HCT116 (cell line): ENCODE data around the gene TACC2. TPM values are rescaled to one million over a fixed set of nuclear protein-coding genes. Genes with fewer than 3 reads are reported as not detected.

Experiments
- ATAC-seq: fragments of 200-7000 bp; cut with Tn5 transposase; 2 replicates; pipeline ENCODE4 v1.9.1; 2020; ENCODE audit warnings: mild to moderate bottlenecking, moderate library complexity
- BruUV-seq: library from RNA; stranded (reverse); fragments of 400-500 nt; replicated peaks from 2 replicates; lab custom pipeline; 2021; lab: Mats Ljungman, UMichigan
- CTCF ChIA-PET: fragments of 300-600 bp; sonication (Branson Sonifier 250); formaldehyde crosslinking; loops from one replicate; lab custom pipeline; 2021; ENCODE audit warnings: antibody characterized with exemption; lab: Charles Lee
- POLR2A ChIA-PET: fragments of 300-600, 350-600 bp; sonication (Branson Sonifier 250); formaldehyde crosslinking; loops from one replicate; lab custom pipeline; 2021; ENCODE audit warnings: antibody characterized with exemption; lab: Charles Lee
- RAD21 ChIA-PET, 2 experiments: fragments of 300-600 bp; sonication (Branson Sonifier 250); formaldehyde crosslinking; loops; one replicate each; lab custom pipeline; 2023; ENCODE audit warnings: low total read pairs in 2 of 2; ENCODE audit not compliant: uncharacterized antibody in 2 of 2, unreplicated experiment in 2 of 2, low non-redundant PET in 1 of 2; lab: Charles Lee
- DNase-seq: peaks from one replicate; pipeline ENCODE4 v3.0.0-alpha.2; 2010; ENCODE audit warnings: low read depth, low spot score
- H2AFZ ChIP-seq: fragments of 200-600 bp; shearing (Covaris generic), sonication (generic); 2 replicates; pipeline ENCODE4 v1.6.1; 2017; ENCODE audit warnings: low read depth, mixed run types, mixed read lengths, antibody characterized with exemption, low read length; ENCODE audit not compliant: poor library complexity, severe bottlenecking
- H3K27ac ChIP-seq: 2 replicates; pipeline ENCODE4 v1.5.1; 2012; ENCODE audit warnings: low read depth, low read length
- H3K27me3 ChIP-seq: fragments of 200-600 bp; sonication (generic); 2 replicates; pipeline ENCODE4 v1.6.1; 2016; ENCODE audit warnings: mixed run types, low read length, mixed read lengths; ENCODE audit not compliant: insufficient read depth
- H3K36me3 ChIP-seq, 2 experiments: fragments of 200-500 bp in 1 of 2; fragments of 200-600 bp in 1 of 2; sonication (Bioruptor generic) in 1 of 2; sonication (generic) in 1 of 2; 2 replicates each; pipeline versions ENCODE4 v1.5.1 to v1.6.1; 2014 to 2016; ENCODE audit warnings: low read length in 2 of 2, inconsistent platforms in 1 of 2, mixed read lengths in 1 of 2, mixed run types in 1 of 2; ENCODE audit not compliant: insufficient read depth in 2 of 2, control insufficient read depth in 1 of 2
- H3K4me1 ChIP-seq, 2 experiments: fragments of 200-600 bp in 1 of 2; sonication (generic) in 1 of 2; 2 replicates each; pipeline versions ENCODE4 v1.5.1 to v1.6.1; 2012 to 2017; ENCODE audit warnings: low read length in 2 of 2, inconsistent platforms in 1 of 2, mild to moderate bottlenecking in 1 of 2, mixed read lengths in 1 of 2, mixed run types in 1 of 2, moderate library complexity in 1 of 2; ENCODE audit not compliant: insufficient read depth in 2 of 2, control insufficient read depth in 1 of 2
- H3K4me2 ChIP-seq: fragments of 200-600 bp; sonication (generic); 2 replicates; pipeline ENCODE4 v1.6.1; 2017; ENCODE audit warnings: mixed run types, low read length, mixed read lengths
- H3K4me3 ChIP-seq, 2 experiments: fragments of 200-600 bp in 1 of 2; sonication (generic) in 1 of 2; replicated peaks in 1 of 2; 2 replicates each; pipeline ENCODE4 v1.5.1; 2011 to 2016; ENCODE audit warnings: low read length in 2 of 2, control low read depth in 1 of 2, low read depth in 1 of 2, mild to moderate bottlenecking in 1 of 2, mixed read lengths in 1 of 2, mixed run types in 1 of 2
- H3K79me2 ChIP-seq: fragments of 200-600 bp; sonication (generic); 2 replicates; pipeline ENCODE4 v1.6.1; 2017; ENCODE audit warnings: mild to moderate bottlenecking, mixed run types, low read length, moderate library complexity, mixed read lengths; ENCODE audit not compliant: insufficient read depth
- H3K9ac ChIP-seq: fragments of 200-600 bp; sonication (generic); 2 replicates; pipeline ENCODE4 v1.6.1; 2016; ENCODE audit warnings: low read length, mixed read lengths
- H3K9me2 ChIP-seq: fragments of 200-600 bp; sonication (generic), shearing (Covaris generic); 2 replicates; pipeline ENCODE4 v1.6.1; 2017; ENCODE audit warnings: mixed run types, mild to moderate bottlenecking, moderate library complexity; ENCODE audit not compliant: insufficient read depth
- H3K9me3 ChIP-seq, 2 experiments: fragments of 200-500 bp in 1 of 2; fragments of 200-600 bp in 1 of 2; sonication (Bioruptor generic) in 1 of 2; sonication (generic) in 1 of 2; 2 replicates each; pipeline ENCODE4 v1.6.1; 2014 to 2017; ENCODE audit warnings: low read length in 2 of 2, mixed read lengths in 2 of 2, inconsistent platforms in 1 of 2, low read depth in 1 of 2, mild to moderate bottlenecking in 1 of 2, mixed run types in 1 of 2, moderate library complexity in 1 of 2; ENCODE audit not compliant: control insufficient read depth in 1 of 2, insufficient read depth in 1 of 2
- H4K20me1 ChIP-seq: fragments of 200-600 bp; sonication (generic), shearing (Covaris generic); 2 replicates; pipeline ENCODE4 v1.6.1; 2017; ENCODE audit warnings: mixed run types, mild to moderate bottlenecking, moderate library complexity; ENCODE audit not compliant: insufficient read depth
- ATF3 ChIP-seq: IDR thresholded peaks from 2 replicates; pipeline ENCODE4 v1.6.1; 2012
- CBX3 ChIP-seq: IDR thresholded peaks from 2 replicates; pipeline ENCODE4 v1.6.1; 2012; ENCODE audit warnings: low read depth
- CEBPB ChIP-seq: IDR thresholded peaks from 2 replicates; pipeline ENCODE4 v1.6.1; 2012; ENCODE audit warnings: low read depth
- CTCF ChIP-seq, 3 experiments: fragments of 200-600 bp in 1 of 3; sonication (generic) in 1 of 3; IDR thresholded peaks in 2 of 3; conservative IDR thresholded peaks in 1 of 3; 2 replicates each; pipeline ENCODE4 v1.5.1; 2012 to 2017; ENCODE audit warnings: low read depth in 2 of 3, low read length in 2 of 3, antibody characterized with exemption in 1 of 3, borderline replicate concordance in 1 of 3, control low read depth in 1 of 3, mild to moderate bottlenecking in 1 of 3, mixed read lengths in 1 of 3, mixed run types in 1 of 3, moderate library complexity in 1 of 3; ENCODE audit not compliant: insufficient read depth in 1 of 3
- EGR1 ChIP-seq: IDR thresholded peaks from 2 replicates; pipeline ENCODE4 v1.6.1; 2012; ENCODE audit warnings: low read depth
- ELF1 ChIP-seq: IDR thresholded peaks from 2 replicates; pipeline ENCODE4 v1.6.1; 2012; ENCODE audit warnings: low read depth, borderline replicate concordance
- EZH2 ChIP-seq: fragments of 200-600 bp; sonication (generic); IDR thresholded peaks from 2 replicates; pipeline ENCODE4 v1.6.1; 2017; ENCODE audit warnings: antibody characterized with exemption, mixed run types
- EZH2phosphoT487 ChIP-seq: fragments of 200-600 bp; IDR thresholded peaks from 2 replicates; pipeline ENCODE4 v1.6.1; 2018; ENCODE audit warnings: antibody characterized with exemption, borderline replicate concordance
- JUND ChIP-seq: IDR thresholded peaks from 2 replicates; pipeline ENCODE4 v1.6.1; 2012
- MAX ChIP-seq: IDR thresholded peaks from 2 replicates; pipeline ENCODE4 v1.6.1; 2012
- POLR2A ChIP-seq: IDR thresholded peaks from 2 replicates; pipeline ENCODE4 v1.7.0; 2011; ENCODE audit warnings: borderline replicate concordance; ENCODE audit not compliant: insufficient read depth, insufficient read length; ENCODE audit errors: extremely low read depth
- POLR2AphosphoS5 ChIP-seq: IDR thresholded peaks from 2 replicates; pipeline ENCODE4 v1.6.1; 2011; ENCODE audit warnings: mild to moderate bottlenecking, low read depth, low read length, moderate library complexity
- REST ChIP-seq: IDR thresholded peaks from 2 replicates; pipeline ENCODE4 v1.6.1; 2012; ENCODE audit warnings: low read depth
- SIN3A ChIP-seq: IDR thresholded peaks from 2 replicates; pipeline ENCODE4 v1.6.1; 2012; ENCODE audit warnings: low read depth
- SP1 ChIP-seq: IDR thresholded peaks from 2 replicates; pipeline ENCODE4 v1.6.1; 2012; ENCODE audit warnings: low read depth
- SRF ChIP-seq: IDR thresholded peaks from 2 replicates; pipeline ENCODE4 v1.6.1; 2012; ENCODE audit warnings: low read depth
- TCF7L2 ChIP-seq: IDR thresholded peaks from 2 replicates; pipeline ENCODE4 v1.7.0; 2011; ENCODE audit warnings: borderline replicate concordance, inconsistent platforms; ENCODE audit not compliant: insufficient read depth, insufficient read length; ENCODE audit errors: extremely low read depth
- YY1 ChIP-seq: IDR thresholded peaks from 2 replicates; pipeline ENCODE4 v1.6.1; 2011; ENCODE audit warnings: low read length, low read depth, moderate library complexity, mild to moderate bottlenecking; ENCODE audit not compliant: insufficient replicate concordance; ENCODE audit errors: extremely low read depth
- intact Hi-C: fragments of 100-400 bp; cut with micrococcal nuclease; formaldehyde crosslinking; loops from 2 replicates; pipeline ENCODE4 v1.10.0; 2022
- total RNA-seq: library from RNA; stranded (reverse); gene quantifications from one replicate; pipeline ENCODE4 v1.2.1, GENCODE V29; 2021; ENCODE audit not compliant: unreplicated experiment

TACC2 gene
- total RNA-seq, 1 experiment from 2014 or later, result 38.6 TPM

- Histone ChIP-seq H3K9ac (no peak overlapping the region), H2AFZ (no peak overlapping the region), H4K20me1 (no peaks in the 10 kb centered on the region), H3K4me1 (no peaks in the 10 kb centered on the region), H3K4me3 (no peak overlapping the region), H3K79me2 (no peaks in the 10 kb centered on the region), H3K27ac (no peak overlapping the region), H3K9me2 (no peaks in the 10 kb centered on the region), H3K27me3 (no peaks in the 10 kb centered on the region), H3K9me3 (no peaks in the 10 kb centered on the region), H3K36me3 (peaks cover 0 to 5% of the 10 kb centered on the region in 2 experiments; a peak in 2 of 4 replicates), H3K4me2 (no peak overlapping the region)
- BruUV-seq, result no TSS peak
- DNase-seq (no peak), ATAC-seq (no peak)
- intact Hi-C loops, result no loop called here
- CTCF ChIA-PET, result no interaction called here
- POLR2A ChIA-PET, result no interaction called here
- RAD21 ChIA-PET, result no interaction called here
- TF ChIP-seq POLR2A (no peak), SIN3A (no peak), TCF7L2 (no peak), CEBPB (no peak), SRF (no peak), ELF1 (no peak), ATF3 (no peak), EZH2phosphoT487 (no peak), REST (no peak), EZH2 (no peak), EGR1 (no peak), CBX3 (no peak), YY1 (no peak), SP1 (no peak), POLR2AphosphoS5 (no peak), CTCF (IDR thresholded peaks at IDR 0.05 in 2 of 3, conservative IDR thresholded peaks at IDR 0.05 in 1 of 3; ENCODE audit: borderline replicate concordance in 1 of 3, insufficient read depth in 1 of 3, low read depth in 2 of 3, low read length in 2 of 3) (no peak), JUND (no peak), MAX (no peak)
- TF ChIP-seq, all 23 proteins: peak for 0
Measured at GRCh38 chr10:122230222-122230621, 241.3 kb downstream of the TACC2 start.
